ENCODE results near the gene PPM1B. TPM values are rescaled to one million over a fixed set of nuclear protein-coding genes. Genes with fewer than 3 reads are reported as not detected.

Gene PPM1B
- total and polyA plus RNA-seq, 2 of the 8 experiments (the other 6 are each of a cell fraction or from before 2014, with no cell fraction given) = 43.6 to 126 TPM

- FAIRE-seq = no peak
- Histone ChIP-seq H4K20me1 (replicated peaks in 1 of 2; ENCODE audit: control insufficient read depth in 1 of 2, insufficient read depth in 2 of 2, low read length in 2 of 2) (peaks cover 7 to 8% of the 10 kb centered on the region in 2 experiments), H4K8ac (ENCODE audit: extremely low read depth, insufficient read depth, low read length) (no peak overlapping the region)
Measured at GRCh38 chr2:44201648-44202165, 33.0 kb downstream of the PPM1B start.

More at GRCh38 chr2:44201648-44202165, 33.0 kb downstream of the PPM1B start:
- H2BK5ac ChIP-seq (ENCODE audit: low read depth, low read length) = no peak overlapping the region
- no peaks in the 10 kb centered on the region for H3K23me2 ChIP-seq (ENCODE audit: low read depth, low read length)
- H3K27ac ChIP-seq (ENCODE audit: low read depth, low read length) = no peak overlapping the region
- DNase-seq (ENCODE audit: low read depth in 1 of 2, low spot score in 2 of 2) = no peak
- H3K79me2 ChIP-seq (ENCODE audit: control insufficient read depth in 1 of 2, insufficient read depth in 2 of 2, low read length in 2 of 2) = peaks cover 18 to 100% of the 10 kb centered on the region in 2 experiments
- no peak overlapping the region for H3K23ac ChIP-seq (ENCODE audit: insufficient read length)
- H3K4me1 ChIP-seq (replicated peaks in 1 of 4; ENCODE audit: control insufficient read depth in 3 of 4, insufficient read depth in 4 of 4, low read length in 3 of 4) = peaks cover 0 to 2% (median 1%) of the 10 kb centered on the region in 4 experiments; a peak in 3 of 7 replicates
- no peak for TF ChIP-seq CHD1 (IDR thresholded peaks at IDR 0.05; ENCODE audit: low read depth, low read length)
- TF ChIP-seq BRCA1 (IDR thresholded peaks at IDR 0.05; ENCODE audit: low read depth, low read length) = no peak
- no peak for TF ChIP-seq HDAC6 (IDR thresholded peaks at IDR 0.05; ENCODE audit: low read depth, low read length)
- 91% methylated on average over 6 of the region's 6 CpGs; no CpG with 5 or more reads in 1 of the 2 experiments for WGBS, 2 experiments (ENCODE audit: extremely low coverage in 1 of 2, insufficient coverage in 1 of 2, insufficient read length in 1 of 2, insufficient replicate concordance in 2 of 2, low coverage in 1 of 2, low lambda C conversion rate in 2 of 2, missing lambda C conversion rate in 1 of 2)
- no peak overlapping the region for H2BK15ac ChIP-seq (ENCODE audit: low read length)
- no peaks in the 10 kb centered on the region for H3K27me3 ChIP-seq (replicated peaks in 1 of 4; ENCODE audit: control insufficient read depth in 3 of 4, extremely low read depth in 1 of 4, insufficient read depth in 3 of 4, low read length in 3 of 4)
- no peak overlapping the region for H2AK5ac ChIP-seq (ENCODE audit: low read depth, low read length)
- H3K4ac ChIP-seq (replicated peaks; ENCODE audit: insufficient read length, low read depth, low read length) = no peak overlapping the region
- no peak overlapping the region for H4K5ac ChIP-seq (ENCODE audit: insufficient read length, low read depth, low read length)
- H3K79me1 ChIP-seq (ENCODE audit: low read depth, low read length) = no peaks in the 10 kb centered on the region; the same call in 1 of the 2 replicates
- no peak overlapping the region for H2BK20ac ChIP-seq (ENCODE audit: low read length)
- H2BK12ac ChIP-seq (ENCODE audit: low read depth, low read length) = no peak overlapping the region
- H3K18ac ChIP-seq (ENCODE audit: extremely low read depth, low read length) = no peak overlapping the region
- no peak overlapping the region for H3K4me3 ChIP-seq (ENCODE audit: extremely low read depth in 1 of 4, insufficient read depth in 2 of 4, low read depth in 3 of 4, low read length in 4 of 4)
- H2BK120ac ChIP-seq (replicated peaks; ENCODE audit: low read depth, low read length) = no peak overlapping the region
- 0 out of 4 replicates have a peak overlapping the region, but pooled peaks of 1 of the 2 experiments have one; percentile 7 for H3K4me2 ChIP-seq (ENCODE audit: insufficient read depth in 1 of 2, low read depth in 2 of 2, low read length in 2 of 2)
- no peak overlapping the region for H4K91ac ChIP-seq (replicated peaks; ENCODE audit: insufficient read length, low read length)
- ChIA-PET CTCF (ENCODE audit: partially characterized antibody) (interaction anchor here (0.7 to 1.5 kb wide), 7 partner anchors 11 to 152 kb away, joined by 3 to 5 read pairs (median 3); no protein-coding TSS in a partner anchor), POLR2A (ENCODE audit: partially characterized antibody) (interaction anchor here (1.1 kb wide), 1 partner anchor 11 kb away, joined by 3 read pairs; no protein-coding TSS in a partner anchor)
- peaks cover 0 to 35% (median 8%) of the 10 kb centered on the region in 4 experiments; a peak in 4 of 8 replicates for H3K36me3 ChIP-seq (ENCODE audit: control insufficient read depth in 2 of 4, insufficient read depth in 4 of 4, low read length in 3 of 4)
- no peak overlapping the region for H3K9ac ChIP-seq (replicated peaks in 1 of 4; ENCODE audit: extremely low read depth in 1 of 4, low read depth in 3 of 4, low read length in 3 of 4)
- H2AFZ ChIP-seq (ENCODE audit: low read length) = no peak overlapping the region
- no peak overlapping the region for H3K14ac ChIP-seq (ENCODE audit: insufficient read length)
- H3K56ac ChIP-seq (replicated peaks; ENCODE audit: insufficient read length, low read depth, low read length) = no peak overlapping the region
- H3K9me3 ChIP-seq (ENCODE audit: insufficient read depth in 2 of 2, low read depth in 1 of 2, low read length in 1 of 2) = no peaks in the 10 kb centered on the region
